NCI-H187 (cell line): ENCODE results near the gene WRAP73.

ENCODE experiments used
- DNase-seq, 2 experiments: peaks; one replicate each; lab custom pipeline; 2025; lab: John Stamatoyannopoulos, UW

The WRAP73 gene

DNA sequence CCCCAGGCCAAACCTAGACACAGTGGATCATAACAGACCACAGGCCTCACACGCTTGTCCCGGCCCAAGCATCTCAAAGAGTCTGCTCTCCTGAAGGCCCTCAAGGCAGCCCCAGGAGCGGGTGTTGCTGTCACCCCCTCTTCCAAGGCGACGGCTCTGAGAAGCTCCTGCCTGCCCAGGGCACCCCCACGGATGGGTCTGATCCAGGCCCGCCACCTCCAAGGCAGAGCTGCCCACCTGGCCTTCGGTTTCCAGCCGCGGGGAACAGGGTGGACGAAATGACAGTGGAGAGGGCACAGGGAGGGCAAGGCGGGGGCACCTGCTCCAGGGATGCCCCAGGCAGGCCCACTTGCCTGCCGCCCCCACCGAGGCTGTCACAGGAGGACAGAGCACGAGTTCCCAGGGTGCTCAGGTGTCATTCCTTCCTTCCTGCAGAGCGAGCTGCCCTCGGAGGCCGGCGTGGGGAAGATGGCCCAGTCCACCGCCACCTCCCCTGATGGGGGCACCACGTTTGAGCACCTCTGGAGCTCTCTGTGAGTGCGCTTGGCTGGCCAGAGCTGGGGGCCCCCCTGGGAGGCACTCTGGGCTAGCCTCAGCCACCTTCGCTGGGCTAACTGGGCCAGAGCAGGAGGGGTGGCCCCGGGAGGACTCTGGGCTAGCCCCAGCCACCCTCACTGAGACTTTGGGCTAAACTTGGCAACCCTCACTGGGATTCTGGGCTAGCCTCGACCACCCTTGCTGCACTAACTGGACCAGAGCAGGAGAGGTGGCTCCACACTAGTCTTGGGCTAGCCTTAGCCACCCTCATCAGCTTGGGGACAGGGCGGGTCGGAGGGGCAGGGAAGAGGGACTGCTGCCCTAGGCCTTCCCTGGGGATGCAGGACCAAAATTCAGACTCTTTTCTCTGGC, 32.2 kb upstream of the WRAP73 start:
- no peak for DNase-seq

DNA sequence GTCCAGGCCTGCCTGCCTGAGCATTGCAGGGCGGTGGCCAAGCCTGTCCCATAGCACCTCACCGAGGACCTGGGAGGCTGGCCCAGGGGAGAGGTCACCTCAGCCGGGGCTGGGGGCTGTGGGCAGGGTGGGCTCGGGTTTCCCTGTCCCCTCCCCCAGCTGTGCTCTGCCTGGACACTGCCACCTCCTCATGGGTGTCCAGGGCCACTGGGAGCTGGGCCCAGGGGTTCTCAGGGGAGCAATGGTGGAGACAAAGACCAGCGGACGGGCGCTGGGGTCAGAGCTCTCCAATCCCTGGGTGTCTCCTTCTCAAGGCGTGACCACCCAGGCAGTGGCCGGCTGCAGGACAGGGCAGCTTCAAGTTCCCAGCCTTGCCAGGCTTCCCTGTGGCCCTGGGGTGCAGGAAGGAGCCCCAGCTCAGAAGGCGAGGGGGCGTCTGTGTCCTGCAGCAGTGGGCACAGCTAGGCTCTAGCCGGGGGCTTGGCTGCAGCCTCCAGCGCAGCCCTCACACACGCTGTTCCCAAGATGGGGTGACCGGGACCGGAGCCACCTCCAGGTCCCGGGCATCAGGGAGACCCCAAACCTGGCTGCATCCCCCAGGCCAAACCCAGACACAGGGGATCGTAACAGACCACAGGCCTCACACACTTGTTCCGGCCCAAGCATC, 31.5 kb upstream of the WRAP73 start:
- no peak for DNase-seq

DNA sequence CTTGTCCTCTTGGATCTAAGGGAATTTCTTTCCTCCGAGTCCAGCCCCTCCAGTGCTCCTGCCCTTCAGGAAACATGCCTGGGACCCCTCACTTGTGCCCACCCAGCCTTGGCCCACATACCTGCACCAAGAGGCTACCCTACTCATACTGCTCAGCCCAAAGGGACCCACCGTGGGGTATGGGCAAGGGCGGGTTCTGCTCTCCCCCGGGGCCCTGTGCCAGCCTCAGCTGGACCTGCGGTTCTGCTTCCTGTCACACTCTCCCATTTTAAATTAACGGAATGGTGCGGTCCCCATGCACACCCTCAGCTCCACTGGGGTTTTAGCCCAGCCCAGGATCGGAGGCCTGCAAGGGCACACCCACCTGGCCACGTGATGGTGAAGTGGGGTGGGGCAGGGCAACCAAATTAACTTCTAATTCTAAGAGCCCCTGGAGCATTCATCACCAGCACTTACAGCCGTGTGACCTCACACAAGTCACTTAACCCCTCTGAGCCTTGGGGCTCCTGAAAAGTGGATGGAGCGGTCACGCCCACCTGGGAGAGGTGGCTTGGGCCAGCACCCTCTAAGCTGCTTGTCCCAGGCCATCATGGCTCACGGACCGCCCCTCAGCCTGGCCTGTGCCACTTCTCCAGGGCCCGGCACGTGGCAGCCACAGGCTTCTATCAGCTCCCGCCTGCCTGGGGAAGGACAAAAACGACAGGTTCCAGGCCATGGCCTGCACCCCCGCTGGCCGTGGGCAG, 30.8 kb upstream of the WRAP73 start:
- no peak for DNase-seq

DNA sequence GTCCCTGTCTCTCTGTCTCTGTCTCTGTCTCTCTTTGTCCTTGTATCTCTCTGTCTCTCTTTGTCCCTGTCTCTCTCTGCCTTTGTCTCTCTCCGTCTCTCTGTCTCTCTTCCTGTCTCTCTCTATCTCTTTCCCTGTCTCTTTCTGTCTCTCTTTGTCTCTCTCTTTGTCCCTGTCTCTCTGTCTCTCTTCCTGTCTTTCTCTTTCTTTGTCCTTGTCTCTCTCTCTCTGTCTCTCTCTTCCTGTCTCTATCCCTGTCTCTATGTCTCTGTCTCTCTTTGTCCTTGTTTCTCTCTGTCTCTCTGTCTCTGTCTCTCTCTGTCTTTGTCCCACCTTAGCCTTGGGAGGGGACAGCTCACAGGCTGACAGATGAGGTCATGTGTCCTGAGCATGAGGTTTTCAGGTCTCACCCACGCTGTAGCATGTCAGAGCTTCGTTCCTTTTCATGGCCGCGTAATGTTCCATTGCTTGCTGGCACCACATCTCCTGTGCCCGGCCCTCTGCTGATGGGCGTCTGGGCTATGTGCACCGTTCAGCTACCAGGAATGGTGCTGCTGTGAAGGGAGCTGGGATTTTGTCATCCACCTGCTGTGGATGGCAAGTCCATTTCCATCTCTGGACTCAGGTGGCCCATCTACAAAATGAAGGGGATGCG, 30.0 kb upstream of the WRAP73 start:
- DNase-seq = no peak

DNA sequence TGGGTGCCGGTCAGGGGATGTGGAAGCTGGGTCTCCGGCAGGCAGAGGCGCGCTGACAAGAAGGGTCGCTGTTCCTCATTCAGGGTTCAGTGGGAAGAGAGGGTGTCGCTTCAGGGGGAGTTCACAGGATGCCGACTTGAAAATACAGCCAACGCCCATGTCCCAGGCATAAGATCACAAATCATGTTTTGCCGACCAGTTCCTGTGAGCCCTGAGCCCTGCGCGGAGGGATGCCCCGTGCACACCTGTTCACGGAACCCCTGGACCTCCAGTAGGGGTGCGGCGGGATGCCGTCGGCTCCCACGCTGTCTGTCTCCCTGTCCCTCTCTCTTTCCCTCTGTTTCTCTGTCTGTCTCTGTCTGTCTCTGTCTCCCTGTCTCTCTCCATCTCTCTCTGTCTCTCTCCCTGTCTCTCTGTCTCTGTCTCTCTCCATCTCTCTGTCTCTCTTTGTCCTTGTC, 29.2 kb upstream of the WRAP73 start:
- DNase-seq = no peak

DNA sequence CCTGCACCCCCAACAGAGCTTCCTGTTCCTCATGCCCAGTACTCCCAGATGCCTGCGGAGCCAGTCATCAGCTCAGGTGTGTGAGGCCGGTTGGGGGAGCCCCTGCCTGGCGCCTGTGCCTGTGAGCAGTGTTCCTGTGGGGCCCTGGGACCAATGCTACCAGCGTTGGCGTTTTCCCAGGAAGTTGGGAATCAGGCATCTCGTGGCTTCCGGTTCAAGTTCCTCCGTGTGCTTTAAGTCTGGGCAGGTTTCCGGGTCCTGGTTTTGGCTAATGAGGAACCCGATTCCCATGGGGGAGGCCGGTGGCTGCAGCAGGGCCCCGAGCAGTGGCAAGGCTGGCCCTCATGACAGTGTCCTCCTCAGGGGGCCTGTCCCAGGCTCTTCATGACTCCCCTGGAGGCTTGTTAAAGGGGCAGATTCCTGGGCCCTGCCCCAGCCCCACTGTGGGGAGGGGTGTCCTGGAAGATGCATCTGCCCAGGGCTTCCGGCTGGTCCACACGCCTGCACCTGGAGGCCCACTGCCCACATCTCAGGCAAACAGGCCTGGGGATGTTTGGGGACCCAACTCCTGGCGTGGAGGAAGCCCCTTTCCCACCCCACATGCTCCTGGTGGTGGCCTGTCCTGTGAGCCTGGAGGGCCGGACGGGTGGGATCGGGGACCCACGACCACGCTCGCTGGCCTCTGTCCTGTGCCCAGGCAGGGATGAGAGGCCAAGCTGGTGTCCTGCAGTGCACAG, 28.6 kb upstream of the WRAP73 start:
- no peak for DNase-seq

DNA sequence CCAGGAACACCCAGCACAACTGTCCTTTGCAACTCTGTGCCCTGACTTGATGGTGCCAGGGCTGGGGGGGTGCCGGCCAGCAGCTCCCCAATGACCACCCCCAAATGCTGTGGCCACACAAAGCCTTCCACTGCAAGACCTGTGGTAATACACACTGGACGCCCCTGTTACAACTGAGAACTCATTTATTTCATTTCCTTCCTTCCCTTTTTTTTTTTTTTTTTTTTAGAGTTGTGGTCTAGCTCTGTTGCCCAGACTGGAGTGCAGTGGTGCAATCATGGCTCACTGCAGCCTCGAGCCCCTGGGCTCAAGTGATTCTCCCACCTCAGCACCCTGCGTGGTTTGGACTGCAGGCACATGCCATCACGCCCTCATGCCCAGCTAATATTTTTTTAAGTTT, 27.6 kb upstream of the WRAP73 start:
- DNase-seq = no peak

DNA sequence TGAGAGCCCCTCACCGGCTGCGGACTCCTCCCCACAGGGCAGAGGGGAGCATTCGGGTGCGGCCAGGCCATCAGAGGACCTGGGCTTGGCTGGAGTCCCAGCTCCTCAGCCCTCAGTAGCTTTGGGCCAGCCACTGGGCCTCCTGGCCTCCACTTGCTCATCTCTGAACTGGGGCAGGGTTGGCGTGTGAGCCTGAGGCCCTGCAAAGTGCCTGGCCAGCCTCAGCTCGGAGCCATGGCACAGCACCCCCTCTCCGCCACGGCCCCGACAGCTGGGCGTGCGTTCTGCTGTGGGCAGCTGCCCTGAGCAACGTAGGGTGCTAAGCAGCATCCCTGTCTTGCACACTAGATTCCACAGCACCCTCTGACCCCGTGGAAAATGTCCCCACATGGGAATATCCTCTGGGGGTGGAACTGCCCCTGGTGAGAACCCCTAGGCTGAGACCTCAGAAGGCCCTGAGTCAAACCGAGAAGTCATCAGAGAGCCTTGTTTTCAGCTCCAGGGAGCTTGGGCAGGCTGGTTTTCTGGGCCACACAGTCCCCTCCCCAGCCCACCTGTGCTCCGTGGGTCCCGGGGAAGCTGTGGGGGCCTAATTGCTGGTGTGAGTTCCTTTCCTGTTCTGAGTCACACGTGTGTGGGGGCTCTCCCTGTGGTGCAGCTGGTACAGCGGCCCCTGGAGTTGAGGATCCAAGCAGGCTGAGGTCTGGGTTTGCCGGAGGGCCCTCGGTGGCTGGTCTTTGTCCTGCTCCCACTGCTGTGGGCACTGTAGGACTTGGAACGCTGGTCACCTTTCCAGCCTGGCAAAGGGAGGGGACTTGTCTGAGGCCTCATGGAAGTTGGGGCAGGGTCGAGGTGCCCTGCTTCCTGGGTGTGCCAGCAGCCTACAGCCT, 26.9 kb upstream of the WRAP73 start:
- no peak for DNase-seq

DNA sequence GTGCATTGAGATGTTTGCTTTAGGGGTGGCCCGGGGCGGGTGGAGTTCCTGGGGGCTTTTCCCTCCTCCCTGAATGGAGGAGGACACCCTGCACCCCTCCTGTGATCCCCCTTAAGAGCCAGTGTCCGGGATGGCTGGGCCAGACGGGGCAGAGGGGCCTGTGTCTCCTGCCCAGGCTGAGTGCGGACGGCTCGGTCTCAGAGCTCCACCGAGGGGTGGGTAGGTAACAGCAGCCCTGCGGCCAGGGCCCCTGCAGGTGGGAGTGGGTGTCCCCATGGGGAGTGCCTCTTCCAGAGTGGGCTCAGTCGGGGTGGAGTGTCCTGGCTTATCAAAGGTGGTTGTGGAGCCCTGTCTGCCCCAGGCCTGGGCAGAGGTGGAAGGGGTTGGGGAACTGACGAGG, 25.5 kb upstream of the WRAP73 start:
- DNase-seq = no peak

DNA sequence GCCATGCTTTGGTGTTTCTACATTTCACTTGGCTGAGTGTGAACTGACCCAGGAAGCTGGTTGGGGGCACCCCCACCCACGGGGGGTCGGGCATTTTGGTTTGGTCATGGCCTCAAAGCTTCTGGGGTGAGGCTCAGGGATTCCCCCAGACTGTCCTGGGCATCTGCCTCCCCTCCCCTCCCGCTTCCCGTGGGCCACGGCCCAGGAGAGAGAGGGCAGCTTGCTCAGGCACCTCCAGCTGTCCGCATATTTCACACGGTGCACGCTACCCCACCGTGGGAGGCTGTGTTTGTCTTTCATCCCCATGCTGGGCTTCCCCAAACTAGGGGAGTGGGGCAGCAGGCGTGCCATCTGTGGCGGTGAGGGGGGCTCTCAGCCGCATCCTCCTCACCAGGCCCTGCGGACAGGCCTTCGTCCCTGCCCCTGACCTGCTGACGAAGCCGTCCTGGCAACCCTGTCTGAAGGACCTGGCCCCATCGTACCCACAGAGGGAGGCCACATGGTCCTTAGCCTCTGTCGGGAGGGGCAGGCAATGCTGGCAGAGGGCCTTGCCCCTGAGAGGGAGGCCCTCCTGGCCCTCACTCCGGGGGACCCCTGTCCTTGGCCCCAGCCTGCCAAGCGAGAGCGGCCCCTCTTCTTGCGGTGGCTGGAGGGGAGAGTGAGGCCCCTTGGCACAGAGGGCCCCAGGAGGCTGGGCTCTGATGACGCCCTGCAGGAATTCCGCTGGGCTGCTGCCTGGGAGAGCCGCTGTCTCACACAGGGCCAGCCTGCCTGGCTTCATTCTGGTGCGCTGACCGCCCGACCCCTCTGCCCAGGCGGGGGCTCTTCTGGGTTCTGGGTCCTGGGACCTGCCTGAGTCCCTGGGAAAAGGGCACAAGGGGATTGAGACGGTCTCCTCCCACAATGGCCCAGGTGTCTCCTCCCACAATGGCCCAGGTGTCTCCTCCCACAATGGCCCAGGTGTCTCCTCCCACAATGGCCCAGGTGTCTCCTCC, 24.5 kb upstream of the WRAP73 start:
- DNase-seq = no peak

DNA sequence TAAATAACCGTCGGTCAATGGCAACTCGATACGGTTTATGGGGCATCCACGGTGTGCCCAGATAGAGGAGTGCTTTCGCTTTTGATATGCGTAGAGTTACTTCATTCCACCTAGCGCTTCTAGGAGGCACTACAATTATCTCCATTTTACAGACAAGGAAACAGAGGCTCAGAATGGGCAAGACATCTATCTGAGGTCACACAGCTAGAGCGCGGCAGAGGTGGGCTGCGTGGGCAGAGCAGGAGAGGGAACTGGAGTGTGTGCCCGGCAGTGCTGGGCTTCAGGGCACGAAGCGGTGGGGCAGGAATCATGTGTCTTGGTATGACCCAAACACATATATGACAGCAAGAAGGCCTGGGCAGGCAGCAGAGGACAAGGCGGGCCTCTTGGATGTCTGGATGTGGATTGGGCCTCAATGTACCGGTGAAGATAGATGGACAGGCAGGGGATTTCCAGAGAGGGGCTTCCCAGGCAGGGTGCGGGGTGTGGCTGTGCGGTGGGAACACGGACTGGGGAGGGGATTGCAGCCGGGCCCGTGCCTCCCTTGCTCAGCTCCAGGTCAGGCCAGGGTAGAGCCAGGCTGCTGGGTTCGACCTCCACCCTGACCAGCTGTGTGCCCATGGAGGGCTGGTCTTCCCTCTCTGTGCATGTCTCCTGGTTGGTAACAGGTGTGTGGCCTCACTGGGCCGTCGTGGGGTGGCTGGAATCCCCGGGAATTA, 23.6 kb upstream of the WRAP73 start:
- no peak for DNase-seq

DNA sequence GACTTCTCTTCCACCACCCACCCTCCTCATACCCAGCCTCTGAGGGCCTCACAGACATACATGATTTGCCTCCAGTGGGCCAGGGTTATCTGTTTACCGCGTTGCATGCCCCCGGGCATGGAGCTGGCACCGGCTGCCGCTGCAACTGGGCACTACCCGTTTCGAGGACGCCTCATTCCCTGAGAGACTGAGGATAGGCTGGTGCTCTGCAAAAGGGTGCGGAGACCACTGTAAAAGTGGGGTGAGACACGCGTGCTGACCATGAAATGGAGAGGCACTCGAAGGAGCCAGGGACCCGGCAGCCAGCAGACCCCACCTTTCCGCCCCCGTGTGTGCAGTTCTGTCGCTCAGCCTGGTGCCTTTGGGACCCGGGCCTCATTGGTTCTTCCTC, 23.1 kb upstream of the WRAP73 start:
- no peak for DNase-seq

DNA sequence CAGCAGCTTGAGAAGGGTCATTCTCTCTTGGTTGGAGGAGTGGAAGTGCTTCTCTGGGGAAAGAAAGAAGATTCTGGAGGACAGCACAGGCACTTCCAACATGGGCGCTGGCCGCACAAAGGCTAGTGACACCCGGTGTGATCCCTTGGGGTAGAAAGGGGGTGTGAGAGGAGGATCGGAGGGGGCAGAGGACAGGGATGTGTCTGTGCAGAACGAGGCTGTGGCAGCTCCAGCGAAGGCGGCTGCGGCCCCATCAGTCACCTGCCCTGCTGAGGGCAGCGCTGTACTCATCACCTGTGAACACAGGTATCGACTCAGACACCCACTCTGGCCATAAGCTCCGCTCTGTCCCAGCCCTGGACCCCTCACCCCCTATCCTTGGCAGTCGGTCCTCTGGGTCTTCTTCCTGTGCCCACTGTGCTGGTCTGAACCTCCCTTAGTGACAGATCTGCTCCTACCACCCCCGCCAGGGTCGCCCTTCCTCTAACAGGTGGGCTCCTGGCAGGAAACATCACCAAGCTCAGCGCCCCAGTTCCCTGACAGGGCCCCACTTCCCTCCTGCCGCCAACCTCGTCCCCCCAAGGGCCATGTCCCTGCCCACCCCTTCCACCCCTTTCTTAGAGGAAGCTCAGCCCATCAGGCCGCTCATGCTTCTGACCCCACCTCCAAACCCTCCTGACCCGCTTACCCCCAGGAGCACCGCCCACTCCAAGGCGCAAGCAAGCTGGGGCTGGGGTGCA, 22.5 kb upstream of the WRAP73 start:
- no peak for DNase-seq

DNA sequence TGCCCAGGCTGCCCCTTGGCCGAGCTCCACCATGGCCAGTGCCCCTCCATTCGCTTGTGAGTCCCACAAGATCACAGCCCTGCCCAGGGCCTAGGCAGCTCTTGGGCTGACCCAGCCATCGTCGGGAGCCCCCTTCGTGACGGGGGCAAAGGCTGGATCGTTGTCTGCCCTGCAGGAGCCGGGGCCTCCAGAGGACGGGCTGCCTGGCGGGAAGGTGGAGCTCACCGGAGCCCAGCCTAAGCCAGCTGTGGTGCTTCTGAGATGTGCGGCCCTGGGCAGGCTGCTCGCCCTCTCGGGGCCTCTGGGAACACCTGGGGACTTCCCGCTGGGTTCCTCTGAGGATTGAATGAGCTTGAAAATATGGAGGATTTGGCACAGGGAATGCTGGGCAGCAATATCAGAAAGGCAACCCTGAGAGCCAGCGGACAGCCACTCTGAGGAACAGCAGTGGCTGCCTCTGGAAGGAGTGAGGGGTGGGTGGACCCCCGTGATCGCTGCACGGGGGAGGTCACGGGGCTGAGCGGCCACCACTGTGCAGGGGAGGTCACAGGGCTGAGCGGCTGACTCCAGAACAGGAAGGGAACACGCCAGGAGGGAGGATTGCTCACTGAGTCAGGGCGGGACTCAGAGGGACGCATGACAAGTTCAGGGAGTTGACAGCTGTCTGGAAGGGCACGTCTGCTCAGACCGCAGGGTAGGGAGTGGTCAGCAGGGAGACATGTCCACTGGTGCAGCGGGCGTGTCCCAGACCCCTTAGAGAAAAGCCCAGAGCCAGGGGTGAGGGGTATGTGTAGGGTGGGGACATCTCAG, 21.7 kb upstream of the WRAP73 start:
- no peak for DNase-seq

DNA sequence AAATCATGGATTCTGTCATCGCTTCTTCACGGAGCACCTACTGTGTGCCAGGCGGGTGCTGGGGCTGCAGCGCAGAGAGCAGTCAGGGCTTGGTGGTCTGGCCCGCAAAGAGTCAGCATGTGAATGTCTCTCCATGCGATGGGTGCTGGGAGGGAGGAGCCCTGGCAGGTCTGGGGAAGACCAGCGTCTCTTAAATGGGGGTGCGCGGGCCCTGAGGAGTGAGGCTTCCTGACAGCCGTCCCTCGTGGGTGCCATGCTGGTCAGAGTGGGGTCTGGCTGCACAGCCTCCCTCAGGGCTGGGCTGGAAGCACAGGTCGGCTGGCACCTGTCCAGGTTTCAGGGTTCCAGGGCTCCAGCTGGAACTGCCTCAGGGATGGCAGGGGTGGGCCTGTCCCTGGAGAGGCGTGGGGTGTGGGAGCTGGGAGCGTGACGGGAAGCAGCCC, 20.9 kb upstream of the WRAP73 start:
- DNase-seq = no peak

DNA sequence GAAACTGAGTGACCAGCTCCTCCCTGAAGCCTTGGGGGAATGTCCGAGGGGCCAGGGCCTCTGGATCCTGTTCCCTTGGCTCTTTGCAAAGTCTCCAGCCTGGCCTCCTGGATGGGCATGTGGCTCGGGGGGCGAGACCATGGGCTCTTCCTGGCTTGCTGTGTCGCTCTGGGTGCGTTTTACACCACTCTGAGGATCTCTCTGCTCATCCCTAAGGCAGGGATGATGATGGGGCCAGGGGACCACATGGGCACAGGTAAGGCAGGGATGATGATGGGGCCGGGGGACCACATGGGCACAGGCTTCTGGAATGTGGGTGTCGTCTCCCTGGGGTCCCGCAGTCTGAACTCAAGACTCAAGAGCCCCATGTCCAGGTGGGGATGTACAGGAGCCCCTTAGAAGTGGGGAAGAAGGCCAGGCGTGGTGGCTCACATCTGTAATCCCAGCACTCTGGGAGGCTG, 20.1 kb upstream of the WRAP73 start:
- DNase-seq = no peak

DNA sequence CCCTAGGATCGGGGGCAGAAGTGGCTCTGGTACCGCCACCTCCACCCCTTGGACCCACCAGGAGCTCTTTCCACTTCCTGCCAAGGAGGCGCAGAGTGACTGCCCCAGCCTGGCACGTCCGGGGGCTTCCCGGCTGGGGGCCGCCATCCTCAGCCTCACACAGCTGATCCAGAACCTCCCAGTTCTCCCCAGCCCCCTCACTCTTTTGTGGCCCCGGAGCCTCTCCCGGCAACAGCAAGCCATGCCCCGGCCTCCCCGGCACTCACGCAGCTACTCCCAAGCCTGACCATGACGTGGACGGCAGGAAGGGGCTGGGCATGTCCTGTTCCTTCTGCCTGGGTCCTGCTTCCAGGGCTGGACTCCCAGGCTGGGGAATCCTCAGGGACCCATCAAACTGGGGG, 19.5 kb upstream of the WRAP73 start:
- no peak for DNase-seq
